Loucy (cell line): ENCODE results near the gene TFDP1.

Source experiments
- H2AFZ ChIP-seq: fragments of 200-600 bp; sonication (generic); 2 replicates; pipeline ENCODE4 v1.6.0; 2016; ENCODE audit warnings: antibody characterized with exemption, mild to moderate bottlenecking, low read length, moderate library complexity
- H3F3A ChIP-seq: fragments of 200-600 bp; 2 replicates; pipeline ENCODE4 v1.6.0; 2016; ENCODE audit warnings: antibody characterized with exemption, low read depth, mild to moderate bottlenecking
- H3K27me3 ChIP-seq: fragments of 200-600 bp; sonication (generic); 2 replicates; pipeline ENCODE4 v1.6.1; 2014; ENCODE audit warnings: low read length, mild to moderate bottlenecking; ENCODE audit not compliant: insufficient read depth, poor library complexity, severe bottlenecking
- H3K36me3 ChIP-seq: fragments of 200-600 bp; sonication (generic); 2 replicates; pipeline ENCODE4 v1.6.1; 2016; ENCODE audit warnings: low read length; ENCODE audit not compliant: insufficient read depth
- H3K4me1 ChIP-seq: fragments of 200-600 bp; sonication (generic); 2 replicates; pipeline ENCODE4 v1.5.1; 2014; ENCODE audit warnings: low read length, mild to moderate bottlenecking; ENCODE audit not compliant: insufficient read depth, poor library complexity, severe bottlenecking
- H3K4me2 ChIP-seq: fragments of 200-600 bp; sonication (generic); 2 replicates; pipeline ENCODE4 v1.6.0; 2014; ENCODE audit warnings: antibody characterized with exemption, low read length, low read depth, mild to moderate bottlenecking; ENCODE audit not compliant: poor library complexity, severe bottlenecking
- H3K4me3 ChIP-seq: fragments of 200-600 bp; sonication (generic); 2 replicates; pipeline ENCODE4 v1.5.1; 2014; ENCODE audit warnings: low read length, mild to moderate bottlenecking, mixed read lengths; ENCODE audit not compliant: poor library complexity, severe bottlenecking
- H3K79me2 ChIP-seq: fragments of 200-600 bp; sonication (generic); 2 replicates; pipeline ENCODE4 v1.6.1; 2014; ENCODE audit warnings: low read length; ENCODE audit not compliant: insufficient read depth
- H3K9ac ChIP-seq: fragments of 200-600 bp; sonication (generic); 2 replicates; pipeline ENCODE4 v1.6.0; 2014; ENCODE audit warnings: mild to moderate bottlenecking, low read depth, low read length, moderate library complexity; ENCODE audit not compliant: poor library complexity, severe bottlenecking
- H3K9me2 ChIP-seq: fragments of 200-600 bp; sonication (generic); replicated peaks from 2 replicates; pipeline ENCODE4 v1.6.1; 2016; ENCODE audit warnings: low read depth, low read length, mixed read lengths
- H3K9me3 ChIP-seq: fragments of 200-600 bp; sonication (generic); 2 replicates; pipeline ENCODE4 v1.6.1; 2014; ENCODE audit warnings: mild to moderate bottlenecking, antibody characterized with exemption, low read length, low read depth; ENCODE audit not compliant: insufficient read depth
- H4K20me1 ChIP-seq: fragments of 200-600 bp; sonication (generic); 2 replicates; pipeline ENCODE4 v1.6.0; 2014; ENCODE audit warnings: antibody characterized with exemption, low read length, mild to moderate bottlenecking; ENCODE audit not compliant: insufficient read depth, poor library complexity, severe bottlenecking
- EZH2phosphoT487 ChIP-seq: fragments of 200-600 bp; IDR thresholded peaks from 2 replicates; pipeline ENCODE4 v1.6.1; 2018; ENCODE audit warnings: antibody characterized with exemption, mild to moderate bottlenecking, moderate library complexity, borderline replicate concordance
- TF ChIP-seq, protein P1 (sequence below): fragments of 200-600 bp; sonication (generic); conservative IDR thresholded peaks from 2 replicates; pipeline ENCODE4 v1.5.1; 2014; ENCODE audit warnings: mild to moderate bottlenecking, antibody characterized with exemption, low read length

TFDP1 gene

DNA sequence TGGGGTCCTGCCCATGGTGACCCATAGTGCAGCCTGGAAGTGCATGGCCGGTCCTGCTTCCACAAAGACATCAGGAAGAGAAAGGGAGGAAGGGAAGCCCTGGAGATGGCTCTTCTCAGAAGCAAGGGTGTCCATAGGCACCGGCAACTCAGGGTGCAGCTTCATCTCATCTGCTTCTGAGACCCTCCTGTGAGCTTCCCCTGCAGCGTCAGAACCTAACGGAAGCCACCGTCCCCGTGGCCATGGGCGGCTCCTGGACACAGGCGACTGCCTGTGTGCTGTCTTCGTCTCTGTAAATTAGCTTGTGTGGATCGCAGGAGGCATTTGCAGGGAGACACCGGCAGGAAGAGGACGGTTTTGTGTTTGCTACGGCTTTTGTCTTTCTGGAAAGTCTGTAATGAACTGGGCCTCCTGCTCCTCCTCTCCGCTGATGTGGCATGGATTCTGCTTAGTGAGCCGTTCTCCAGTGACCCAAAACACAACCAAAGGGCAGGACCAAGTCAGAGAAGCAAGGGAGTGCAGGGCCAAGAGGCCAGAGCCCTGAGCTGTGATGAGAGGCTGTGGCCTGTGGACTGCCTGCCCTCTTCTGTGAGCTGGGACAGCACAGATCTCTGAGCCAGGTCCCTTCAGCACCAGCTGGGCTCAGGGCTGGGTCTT is 70.9 kb downstream of the TFDP1 start:
- H4K20me1 ChIP-seq: no peaks in the 10 kb centered on the region
- H3K9ac ChIP-seq: no peak overlapping the region
- H3K4me1 ChIP-seq: no peaks in the 10 kb centered on the region
- no peaks in the 10 kb centered on the region for H3K9me2 ChIP-seq
- no peak overlapping the region for H2AFZ ChIP-seq
- no peaks in the 10 kb centered on the region for H3K36me3 ChIP-seq
- no peaks in the 10 kb centered on the region for H3K9me3 ChIP-seq
- H3K4me2 ChIP-seq: no peak overlapping the region
- no peaks in the 10 kb centered on the region for H3K79me2 ChIP-seq
- H3K4me3 ChIP-seq: no peak overlapping the region
- TF ChIP-seq EZH2phosphoT487: no peak
- TF ChIP-seq, protein P1, sequence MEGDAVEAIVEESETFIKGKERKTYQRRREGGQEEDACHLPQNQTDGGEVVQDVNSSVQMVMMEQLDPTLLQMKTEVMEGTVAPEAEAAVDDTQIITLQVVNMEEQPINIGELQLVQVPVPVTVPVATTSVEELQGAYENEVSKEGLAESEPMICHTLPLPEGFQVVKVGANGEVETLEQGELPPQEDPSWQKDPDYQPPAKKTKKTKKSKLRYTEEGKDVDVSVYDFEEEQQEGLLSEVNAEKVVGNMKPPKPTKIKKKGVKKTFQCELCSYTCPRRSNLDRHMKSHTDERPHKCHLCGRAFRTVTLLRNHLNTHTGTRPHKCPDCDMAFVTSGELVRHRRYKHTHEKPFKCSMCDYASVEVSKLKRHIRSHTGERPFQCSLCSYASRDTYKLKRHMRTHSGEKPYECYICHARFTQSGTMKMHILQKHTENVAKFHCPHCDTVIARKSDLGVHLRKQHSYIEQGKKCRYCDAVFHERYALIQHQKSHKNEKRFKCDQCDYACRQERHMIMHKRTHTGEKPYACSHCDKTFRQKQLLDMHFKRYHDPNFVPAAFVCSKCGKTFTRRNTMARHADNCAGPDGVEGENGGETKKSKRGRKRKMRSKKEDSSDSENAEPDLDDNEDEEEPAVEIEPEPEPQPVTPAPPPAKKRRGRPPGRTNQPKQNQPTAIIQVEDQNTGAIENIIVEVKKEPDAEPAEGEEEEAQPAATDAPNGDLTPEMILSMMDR: no peak
- no peaks in the 10 kb centered on the region for H3K27me3 ChIP-seq
- H3F3A ChIP-seq: no peaks in the 10 kb centered on the region

DNA sequence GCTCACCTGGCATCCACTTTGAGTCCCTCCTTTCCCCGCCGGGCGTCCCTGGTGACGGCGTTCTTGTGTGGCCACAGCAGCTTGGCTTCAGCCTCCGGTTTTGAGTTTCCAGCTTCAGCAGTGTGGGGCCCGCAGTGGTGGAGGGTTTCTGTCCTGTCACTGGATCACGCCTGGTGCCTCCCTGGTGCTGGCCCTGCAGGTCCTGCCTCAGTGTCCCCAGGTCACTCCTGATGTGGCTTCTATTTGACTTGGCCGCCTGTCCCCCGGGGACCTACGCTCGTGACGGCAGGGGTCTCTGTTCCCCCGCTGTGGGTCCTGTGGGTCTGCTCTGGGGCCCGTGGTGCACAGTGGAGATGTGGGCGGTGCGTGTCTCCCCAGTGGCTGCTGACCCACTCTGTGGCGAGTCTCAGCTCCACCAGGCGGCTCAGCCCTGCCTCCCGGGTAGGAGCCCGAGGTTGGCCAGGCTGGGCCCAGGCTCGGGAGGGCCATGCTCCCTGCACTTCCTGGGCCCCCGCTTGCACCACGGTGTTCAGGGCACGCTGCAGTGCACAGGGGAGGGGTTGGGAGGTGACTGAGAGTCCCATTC is 71.5 kb downstream of the TFDP1 start:
- Histone ChIP-seq H3K27me3 (no peaks in the 10 kb centered on the region), H3K4me1 (no peaks in the 10 kb centered on the region), H3K9ac (no peak overlapping the region), H3K36me3 (no peaks in the 10 kb centered on the region), H3K9me3 (no peaks in the 10 kb centered on the region), H3K4me2 (no peak overlapping the region), H3K79me2 (no peaks in the 10 kb centered on the region), H3F3A (no peaks in the 10 kb centered on the region), H3K4me3 (no peak overlapping the region), H4K20me1 (no peaks in the 10 kb centered on the region), H3K9me2 (no peaks in the 10 kb centered on the region), H2AFZ (no peak overlapping the region)
- TF ChIP-seq, protein P1: no peak
- no peak for TF ChIP-seq EZH2phosphoT487

DNA sequence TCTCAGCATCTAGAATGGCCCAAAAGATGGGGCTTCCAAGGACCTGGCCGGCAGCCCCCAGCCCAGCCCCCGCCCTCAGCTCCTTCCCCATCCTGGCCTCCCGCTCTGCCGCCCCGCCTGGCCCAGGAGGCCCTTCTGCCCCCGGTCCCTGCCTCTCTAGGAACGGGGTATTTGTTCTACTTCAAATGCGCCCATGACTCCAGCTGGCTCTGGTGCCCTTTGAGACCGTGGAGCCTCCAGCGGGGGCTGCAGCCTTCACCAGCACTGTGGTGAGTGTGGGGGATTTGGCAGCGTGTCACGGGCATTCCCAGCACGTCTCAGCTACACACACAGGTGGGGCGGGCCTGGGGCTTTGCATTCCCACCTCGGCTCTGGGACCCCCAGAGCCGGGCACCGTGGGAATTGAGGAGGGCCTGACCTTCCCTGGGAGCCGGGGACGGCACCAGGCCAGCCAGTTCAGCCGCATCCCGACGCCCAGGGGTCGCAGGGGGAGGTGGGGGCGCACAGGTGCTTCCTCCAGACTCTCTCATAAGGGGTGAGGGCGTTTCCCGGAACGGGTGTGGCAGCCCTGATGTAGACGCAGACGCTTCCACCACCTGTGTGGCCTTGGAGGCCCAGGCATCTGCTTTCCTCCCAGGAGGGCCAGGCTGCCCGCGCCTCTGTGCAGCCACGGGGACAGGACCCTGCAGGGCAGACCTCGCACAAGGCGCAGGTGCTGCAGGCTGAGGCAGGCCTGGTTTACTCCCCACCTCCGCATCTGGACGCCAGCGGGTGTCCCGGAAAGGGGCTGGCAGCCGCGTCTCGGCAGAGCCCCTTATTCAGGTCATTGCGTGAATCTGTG is 72.5 kb downstream of the TFDP1 start:
- no peak overlapping the region for H2AFZ ChIP-seq
- H3K9ac ChIP-seq: no peak overlapping the region
- H3F3A ChIP-seq: no peaks in the 10 kb centered on the region
- H3K4me3 ChIP-seq: no peak overlapping the region
- no peaks in the 10 kb centered on the region for H3K79me2 ChIP-seq
- H3K4me2 ChIP-seq: no peak overlapping the region
- no peaks in the 10 kb centered on the region for H4K20me1 ChIP-seq
- H3K4me1 ChIP-seq: no peaks in the 10 kb centered on the region
- H3K9me3 ChIP-seq: no peaks in the 10 kb centered on the region
- H3K27me3 ChIP-seq: no peaks in the 10 kb centered on the region
- TF ChIP-seq, protein P1: no peak
- no peak for TF ChIP-seq EZH2phosphoT487
- H3K36me3 ChIP-seq: no peaks in the 10 kb centered on the region
- H3K9me2 ChIP-seq: no peaks in the 10 kb centered on the region
